Cardiac septum (tissue), 1 donor: ENCODE results near the gene CCDC186. TPM values are rescaled to one million over a fixed set of nuclear protein-coding genes. Genes with fewer than 3 reads are reported as not detected.

ENCODE experiments used
- DNase-seq: peaks from one replicate; pipeline ENCODE4 v3.0.0-alpha.2; 2020; ENCODE audit warnings: low spot score
- intact Hi-C: fragments of 100-400 bp; cut with DNase I; formaldehyde crosslinking; loops from one replicate; pipeline ENCODE4 v1.14.0; 2022
- total RNA-seq: library from RNA; stranded (reverse); fragmentation: NEBNext Ultra II Directional; extraction: Animal tissue kit (Norgen Biotek cat#: 25700); gene quantifications from one replicate; pipeline ENCODE4 v1.2.1, GENCODE V29; 2021
- donor health status: DM: no; HTN: no; CAD: no.

CCDC186 gene
- total RNA-seq, 1 donor from 2014 or later, result 19.5 TPM

DNA sequence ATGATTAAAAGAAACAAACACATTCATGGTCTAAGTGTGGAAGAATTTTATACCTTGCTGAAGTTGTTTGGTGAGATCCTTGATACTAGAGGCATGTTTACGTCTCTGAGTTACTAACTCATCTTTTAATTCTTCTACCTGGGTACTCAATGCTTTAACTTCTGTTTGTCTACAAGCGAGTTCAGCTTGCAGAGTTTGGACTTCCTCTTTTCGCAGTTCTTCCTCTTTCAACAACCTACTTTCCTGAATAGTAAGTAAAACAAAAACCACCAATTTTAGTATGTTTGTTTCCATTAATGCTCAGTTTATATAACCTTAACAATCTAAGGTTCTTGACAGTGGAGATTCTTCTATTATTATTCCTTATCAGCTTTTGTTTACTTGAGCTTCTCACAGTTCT, 42.9 kb downstream of the CCDC186 start:
- DNase-seq, result no peak
- intact Hi-C loops, result no loop called here

DNA sequence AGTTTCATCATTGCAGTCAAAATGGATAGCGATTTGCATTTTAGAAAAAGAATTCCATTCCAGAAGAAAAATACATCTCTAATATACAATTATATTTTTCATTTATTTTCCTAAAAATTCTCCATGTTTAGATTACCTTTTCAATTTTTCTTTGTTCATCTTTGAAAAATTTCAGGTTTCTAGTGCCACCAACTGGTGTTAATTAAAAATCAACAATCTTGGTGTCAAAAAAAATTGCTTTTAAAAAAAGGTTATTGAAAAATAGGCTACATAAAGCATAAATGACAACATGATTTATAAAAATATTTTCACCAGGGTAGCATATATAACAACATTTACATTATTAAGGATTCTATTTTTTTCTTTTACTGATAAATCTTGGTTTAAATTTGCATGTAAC, 53.0 kb downstream of the CCDC186 start:
- no peak for DNase-seq
- intact Hi-C loops, result no loop called here

- intact Hi-C loops, result no loop called here
- no peak for DNase-seq
These were observed 55.5 kb downstream of the CCDC186 start for GRCh38 chr10:114118514-114118913.

- intact Hi-C loops, result no loop called here
- no peak for DNase-seq
These were observed 56.3 kb downstream of the CCDC186 start for GRCh38 chr10:114117728-114118127.

GRCh38 chr10:114115661-114116445, 58.1 kb downstream of the CCDC186 start:
- no peak for DNase-seq
- intact Hi-C loops, result no loop called here

DNA sequence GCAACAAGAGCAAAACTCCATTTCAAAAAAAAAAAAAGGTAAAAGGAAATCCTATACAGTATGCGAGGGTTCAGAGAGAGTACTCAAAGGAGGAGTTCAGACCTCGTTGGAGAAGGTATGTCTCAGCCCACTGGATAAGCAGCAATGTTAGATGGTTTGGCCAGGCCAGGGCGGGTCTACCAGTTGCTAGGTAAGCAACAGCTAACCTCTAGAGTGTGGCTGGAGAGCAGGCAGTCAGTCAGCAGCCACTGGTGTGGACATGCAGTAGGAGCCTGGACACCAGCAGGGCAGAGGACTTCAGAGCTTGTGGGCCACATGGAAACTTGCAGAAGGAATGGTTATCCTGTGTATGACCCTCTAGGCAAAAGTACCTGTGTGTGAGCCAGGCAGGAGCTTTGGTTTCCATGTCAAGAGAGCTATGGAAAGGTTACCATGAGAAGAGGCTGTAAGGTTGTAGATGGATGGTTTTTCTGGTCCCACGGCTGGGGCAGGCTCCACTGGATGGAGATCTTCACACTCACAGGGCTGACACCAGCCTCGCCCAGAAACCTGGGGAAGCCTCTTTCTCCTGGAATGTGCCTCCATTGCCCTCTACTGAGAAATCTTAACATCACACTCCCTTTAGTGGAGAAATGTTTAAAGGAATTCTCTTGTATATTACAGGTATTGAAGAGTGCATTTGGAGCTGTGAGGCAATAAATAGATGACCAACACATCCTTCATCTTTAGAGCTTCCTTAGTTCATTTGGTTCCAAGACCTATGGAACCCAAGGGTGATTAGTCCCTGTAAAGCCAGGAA, 63.6 kb downstream of the CCDC186 start:
- intact Hi-C loops, result no loop called here
- no peak for DNase-seq

DNA sequence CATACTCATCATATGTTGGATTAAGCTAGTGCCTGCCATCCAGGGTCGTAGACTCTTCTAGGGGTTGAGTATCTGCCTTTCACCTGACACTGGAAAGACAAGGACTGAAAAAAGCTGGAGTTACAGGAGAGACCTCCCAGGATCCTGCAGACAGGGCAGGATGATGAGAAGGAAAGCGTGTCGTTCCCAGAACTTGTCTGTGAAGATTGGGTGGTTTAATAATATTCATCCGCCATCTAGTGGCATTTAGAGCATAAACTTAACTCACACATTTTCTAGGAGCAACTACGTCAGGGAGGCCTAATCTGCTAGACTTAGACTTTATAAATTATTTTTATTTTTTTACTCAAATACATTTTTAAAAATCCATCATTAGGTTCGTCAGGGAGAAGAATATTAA, 70.7 kb downstream of the CCDC186 start:
- intact Hi-C loops, result loop anchor here (2.0 to 5.0 kb wide), 4 partner anchors 61 to 401 kb away; partner anchors contain the start of gene ADRB1
- no peak for DNase-seq

DNA sequence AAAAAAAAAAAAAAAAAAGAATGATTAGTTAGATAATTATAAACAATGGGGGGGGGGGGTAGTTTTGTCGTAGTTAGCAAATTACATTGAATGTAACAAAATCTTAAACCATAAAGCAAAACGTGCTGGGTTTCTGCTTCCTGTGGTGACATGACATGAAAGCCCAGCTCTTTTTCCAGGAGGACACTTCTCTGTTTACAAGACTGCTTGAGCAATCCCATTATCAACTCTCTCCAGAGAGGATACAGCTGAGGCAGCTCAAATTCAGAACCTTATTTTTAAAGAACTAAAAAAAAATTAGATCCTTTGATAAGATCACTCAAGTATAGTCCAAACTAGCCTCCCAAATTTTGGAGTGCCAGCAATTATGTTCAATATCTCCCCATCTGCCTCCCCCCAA, 71.7 kb downstream of the CCDC186 start:
- DNase-seq, result no peak
- intact Hi-C loops, result loop anchor here (2.0 to 5.0 kb wide), 4 partner anchors 60 to 400 kb away; partner anchors contain the start of gene ADRB1

- DNase-seq, result no peak
- intact Hi-C loops, result loop anchor here (5.0 kb wide), 3 partner anchors 59 to 399 kb away; partner anchors contain the start of gene ADRB1
These were observed 72.9 kb downstream of the CCDC186 start for GRCh38 chr10:114100848-114101741.

- no peak for DNase-seq
- intact Hi-C loops, result no loop called here
These were observed 77.1 kb downstream of the CCDC186 start for GRCh38 chr10:114096864-114097263.

GRCh38 chr10:114095559-114096337, 78.3 kb downstream of the CCDC186 start:
- intact Hi-C loops, result no loop called here
- DNase-seq, result no peak

GRCh38 chr10:114094795-114095194, 79.2 kb downstream of the CCDC186 start:
- no peak for DNase-seq
- intact Hi-C loops, result no loop called here

DNA sequence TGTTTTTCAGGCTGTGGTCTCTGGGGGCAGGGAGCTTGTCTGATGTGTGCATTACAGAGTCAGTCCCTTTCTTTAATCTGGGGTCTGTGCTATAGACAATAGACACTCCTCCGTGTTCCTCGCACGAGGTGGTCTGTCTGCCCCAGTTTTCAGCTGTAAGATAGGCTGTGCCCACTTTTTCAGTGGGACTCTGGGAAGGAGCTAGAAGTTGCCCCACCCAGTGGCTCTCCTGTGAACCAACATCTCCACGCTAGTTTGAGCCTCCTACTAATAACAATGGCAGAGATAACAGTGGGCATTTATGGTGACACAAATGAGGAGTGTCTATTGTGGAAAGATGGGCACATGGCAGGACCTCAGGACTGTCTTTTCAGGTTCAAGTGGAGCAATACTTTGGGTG, 86.3 kb downstream of the CCDC186 start:
- intact Hi-C loops, result loop anchor here (5.0 kb wide), 1 partner anchor 280 kb away; no protein-coding TSS in a partner anchor
- no peak for DNase-seq

- intact Hi-C loops, result loop anchor here (5.0 kb wide), 1 partner anchor 280 kb away; no protein-coding TSS in a partner anchor
- no peak for DNase-seq
These were observed 86.7 kb downstream of the CCDC186 start for GRCh38 chr10:114087255-114087654.

GRCh38 chr10:114084215-114084614, 89.8 kb downstream of the CCDC186 start:
- intact Hi-C loops, result no loop called here
- no peak for DNase-seq

DNA sequence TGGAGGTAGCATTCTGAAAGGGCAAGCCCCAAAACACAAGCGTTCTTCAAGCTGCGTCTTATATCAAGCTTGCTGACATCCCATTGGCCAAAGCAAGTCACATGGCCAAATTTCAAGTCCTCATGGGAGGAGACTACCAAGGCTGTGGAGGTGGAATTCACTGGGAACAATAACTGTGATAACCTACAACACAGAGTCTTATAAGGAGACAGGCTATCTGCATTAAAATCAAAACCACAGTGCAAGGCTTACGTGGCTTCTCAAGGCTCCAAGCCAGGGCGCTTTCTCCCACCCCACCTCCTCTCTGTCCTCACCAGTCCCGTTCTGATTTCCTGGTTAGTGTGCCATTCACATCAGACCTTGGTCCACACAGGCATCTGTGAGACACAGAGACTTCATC, 91.0 kb downstream of the CCDC186 start:
- DNase-seq, result no peak
- intact Hi-C loops, result no loop called here

DNA sequence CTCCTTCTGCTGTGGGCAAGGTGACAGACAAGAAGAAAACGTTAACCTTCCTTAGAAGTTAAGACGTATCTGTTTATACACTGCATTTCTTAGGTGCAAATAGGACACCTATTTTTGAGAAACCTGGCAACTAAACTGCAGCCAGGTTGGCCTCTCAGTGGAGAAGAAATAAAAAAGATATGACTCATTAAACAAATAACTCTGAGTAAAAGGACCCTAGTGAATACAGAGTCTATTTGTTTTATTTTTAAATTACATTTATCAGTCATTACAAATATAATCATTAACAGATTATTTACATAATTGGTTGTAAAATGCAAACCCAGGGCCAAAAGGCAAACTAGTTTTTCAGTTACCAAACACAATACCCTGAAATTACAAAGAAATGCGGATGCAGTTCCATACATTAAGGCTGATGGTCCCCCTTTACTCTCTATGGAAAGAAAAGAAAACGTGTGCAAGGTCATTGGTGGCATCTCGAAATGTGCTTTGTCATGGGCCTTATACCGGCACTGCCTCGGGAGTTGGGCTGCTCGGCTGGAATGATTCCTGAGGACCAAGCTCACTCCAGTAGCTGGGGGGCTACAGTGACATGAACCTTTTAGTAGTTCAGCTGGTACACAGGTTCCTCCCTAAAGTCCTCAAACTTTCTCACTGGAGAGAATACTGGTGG, 92.0 kb downstream of the CCDC186 start:
- no peak for DNase-seq
- intact Hi-C loops, result no loop called here

DNA sequence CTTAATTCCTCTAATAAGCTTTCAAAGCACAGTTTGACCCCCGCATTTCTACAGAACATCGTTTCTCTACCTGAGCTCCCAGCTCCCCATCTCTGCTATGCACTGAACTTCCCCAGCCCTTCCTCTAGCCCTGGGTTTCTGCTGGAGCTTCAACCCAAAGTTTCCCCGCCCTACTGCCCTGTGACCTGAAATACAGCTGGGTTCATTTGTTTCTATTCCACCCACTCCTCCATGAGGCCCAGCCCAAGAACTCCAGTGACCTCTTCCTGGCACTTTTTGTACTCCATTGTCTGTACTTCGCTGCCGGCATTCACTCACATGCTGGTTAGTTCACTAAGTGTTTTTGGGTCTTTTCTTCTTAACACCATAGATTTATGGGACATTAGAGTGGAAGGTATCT, 94.6 kb downstream of the CCDC186 start:
- intact Hi-C loops, result no loop called here
- DNase-seq, result no peak
